DMS 273 (cell line): ENCODE measurements around the gene RNF208.
"Not testable (repeated sequence)": the region's sequence is repeated elsewhere in the genome, so short reads cannot be mapped to it uniquely, and the experiment has no call there.

ENCODE experiments used
- DNase-seq: peaks from one replicate; lab custom pipeline; 2025; ENCODE audit not compliant: unreplicated experiment; lab: John Stamatoyannopoulos, UW

Gene RNF208

GRCh38 chr9:137240318-137240840 is 18.3 kb upstream of the RNF208 start:
- DNase-seq, result peak; percentile 86

- not testable (repeated sequence) for DNase-seq
These were observed 17.6 kb upstream of the RNF208 start for GRCh38 chr9:137239541-137240200.

GRCh38 chr9:137237759-137238726 is 16.0 kb upstream of the RNF208 start:
- peak; percentile 69 for DNase-seq

- no peak for DNase-seq
These were observed 14.9 kb upstream of the RNF208 start for GRCh38 chr9:137236936-137237421.

GRCh38 chr9:137236238-137236935 is 14.3 kb upstream of the RNF208 start:
- peak; percentile 92 for DNase-seq

- no peak for DNase-seq
These were observed 13.6 kb upstream of the RNF208 start for GRCh38 chr9:137235424-137236237.

GRCh38 chr9:137234758-137235423 is 12.9 kb upstream of the RNF208 start:
- DNase-seq, result no peak

GRCh38 chr9:137234055-137234697 is 12.1 kb upstream of the RNF208 start:
- no peak for DNase-seq

GRCh38 chr9:137233143-137233980 is 11.3 kb upstream of the RNF208 start:
- no peak for DNase-seq

- no peak for DNase-seq
These were observed 10.5 kb upstream of the RNF208 start for GRCh38 chr9:137232510-137232909.

GRCh38 chr9:137232101-137232500 is 10.1 kb upstream of the RNF208 start:
- DNase-seq, result no peak

GRCh38 chr9:137231372-137232039 is 9.5 kb upstream of the RNF208 start:
- no peak for DNase-seq

GRCh38 chr9:137230705-137231371 is 8.8 kb upstream of the RNF208 start, which contains the start of gene SLC34A3:
SLC34A3 (plus strand) TSS chr9:137230901; CDS start chr9:137231703, 802 bp downstream.
- DNase-seq, result no peak

- DNase-seq, result no peak
These were observed 8.1 kb upstream of the RNF208 start for GRCh38 chr9:137229903-137230704.

GRCh38 chr9:137228968-137229896 is 7.2 kb upstream of the RNF208 start:
- no peak for DNase-seq
